Measurements from ENCODE around the gene PAK5.
A peak's percentile ranks its signal among the peaks of the same experiment; 100 is the strongest.

Gene PAK5

GRCh38 chr20:9616455-9616805 lies 222.4 kb downstream of the PAK5 start:
- DNase-seq (ENCODE audit: low spot score) = no peak

GRCh38 chr20:9615766-9616454 lies 223.0 kb downstream of the PAK5 start:
- no peak for DNase-seq (ENCODE audit: low spot score)

- no peak for DNase-seq (ENCODE audit: low spot score)
These were observed 223.8 kb downstream of the PAK5 start for GRCh38 chr20:9615118-9615517.

GRCh38 chr20:9613871-9614270 lies 225.0 kb downstream of the PAK5 start:
- no peak for DNase-seq (ENCODE audit: low spot score)

- no peak for DNase-seq (ENCODE audit: low spot score)
These were observed 227.0 kb downstream of the PAK5 start for GRCh38 chr20:9611921-9612320.

- DNase-seq (ENCODE audit: low spot score) = no peak
These were observed 228.2 kb downstream of the PAK5 start for GRCh38 chr20:9610665-9611064.

- peak; percentile 20 for DNase-seq (ENCODE audit: low spot score)
These were observed 228.9 kb downstream of the PAK5 start for GRCh38 chr20:9609887-9610502.

- no peak for DNase-seq (ENCODE audit: low spot score)
These were observed 230.1 kb downstream of the PAK5 start for GRCh38 chr20:9608639-9609340.

- DNase-seq (ENCODE audit: low spot score) = no peak
These were observed 236.1 kb downstream of the PAK5 start for GRCh38 chr20:9602847-9603183.

GRCh38 chr20:9600562-9600961 lies 238.3 kb downstream of the PAK5 start:
- DNase-seq (ENCODE audit: low spot score) = no peak

GRCh38 chr20:9597547-9597946 lies 241.3 kb downstream of the PAK5 start:
- no peak for DNase-seq (ENCODE audit: low spot score)

- DNase-seq (ENCODE audit: low spot score) = no peak
These were observed 243.1 kb downstream of the PAK5 start for GRCh38 chr20:9595763-9596162.

GRCh38 chr20:9594284-9594875 lies 244.5 kb downstream of the PAK5 start:
- no peak for DNase-seq (ENCODE audit: low spot score)

GRCh38 chr20:9592419-9592818 lies 246.5 kb downstream of the PAK5 start:
- no peak for DNase-seq (ENCODE audit: low spot score)

GRCh38 chr20:9591080-9591479 lies 247.8 kb downstream of the PAK5 start:
- DNase-seq (ENCODE audit: low spot score) = no peak

- peak; percentile 14 for DNase-seq (ENCODE audit: low spot score)
These were observed 248.7 kb downstream of the PAK5 start for GRCh38 chr20:9590189-9590588.

- no peak for DNase-seq (ENCODE audit: low spot score)
These were observed 250.2 kb downstream of the PAK5 start for GRCh38 chr20:9588706-9589105.

- no peak for DNase-seq (ENCODE audit: low spot score)
These were observed 255.7 kb downstream of the PAK5 start for GRCh38 chr20:9583151-9583550.

GRCh38 chr20:9582137-9582536 lies 256.7 kb downstream of the PAK5 start:
- no peak for DNase-seq (ENCODE audit: low spot score)

- no peak for DNase-seq (ENCODE audit: low spot score)
These were observed 257.4 kb downstream of the PAK5 start for GRCh38 chr20:9581509-9581908.

- DNase-seq (ENCODE audit: low spot score) = no peak
These were observed 260.3 kb downstream of the PAK5 start for GRCh38 chr20:9578594-9578993.

- DNase-seq (ENCODE audit: low spot score) = no peak
These were observed 261.5 kb downstream of the PAK5 start for GRCh38 chr20:9577397-9577796.

GRCh38 chr20:9576695-9577094 lies 262.2 kb downstream of the PAK5 start:
- no peak for DNase-seq (ENCODE audit: low spot score)

Data from AG08396 (cell line).